ENCODE results near the gene TOM1L2.

DNA sequence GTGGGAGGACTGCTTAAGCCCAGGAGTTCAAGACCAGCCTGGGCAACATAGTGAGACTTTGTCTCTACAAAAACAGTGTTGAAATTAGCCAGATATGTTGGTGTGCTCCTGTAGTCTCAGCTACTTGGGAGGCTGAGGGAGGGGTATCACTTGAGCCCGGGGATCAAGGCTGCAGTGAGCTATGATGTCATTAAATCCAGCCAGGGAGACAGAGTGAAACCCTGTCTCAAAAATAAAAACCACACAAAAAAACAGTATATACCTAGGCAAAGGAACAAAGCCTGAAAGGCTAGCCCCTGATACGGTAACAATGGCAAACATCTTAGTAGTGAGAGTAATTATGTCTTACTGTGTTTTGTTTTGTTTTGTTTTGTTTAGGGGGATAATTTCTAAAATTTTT, 38.0 kb downstream of the TOM1L2 start:
- TF ChIP-seq, protein P1, sequence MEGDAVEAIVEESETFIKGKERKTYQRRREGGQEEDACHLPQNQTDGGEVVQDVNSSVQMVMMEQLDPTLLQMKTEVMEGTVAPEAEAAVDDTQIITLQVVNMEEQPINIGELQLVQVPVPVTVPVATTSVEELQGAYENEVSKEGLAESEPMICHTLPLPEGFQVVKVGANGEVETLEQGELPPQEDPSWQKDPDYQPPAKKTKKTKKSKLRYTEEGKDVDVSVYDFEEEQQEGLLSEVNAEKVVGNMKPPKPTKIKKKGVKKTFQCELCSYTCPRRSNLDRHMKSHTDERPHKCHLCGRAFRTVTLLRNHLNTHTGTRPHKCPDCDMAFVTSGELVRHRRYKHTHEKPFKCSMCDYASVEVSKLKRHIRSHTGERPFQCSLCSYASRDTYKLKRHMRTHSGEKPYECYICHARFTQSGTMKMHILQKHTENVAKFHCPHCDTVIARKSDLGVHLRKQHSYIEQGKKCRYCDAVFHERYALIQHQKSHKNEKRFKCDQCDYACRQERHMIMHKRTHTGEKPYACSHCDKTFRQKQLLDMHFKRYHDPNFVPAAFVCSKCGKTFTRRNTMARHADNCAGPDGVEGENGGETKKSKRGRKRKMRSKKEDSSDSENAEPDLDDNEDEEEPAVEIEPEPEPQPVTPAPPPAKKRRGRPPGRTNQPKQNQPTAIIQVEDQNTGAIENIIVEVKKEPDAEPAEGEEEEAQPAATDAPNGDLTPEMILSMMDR (IDR thresholded peaks at IDR 0.05), result no peak
- no peak for TF ChIP-seq POLR2A (IDR thresholded peaks at IDR 0.05)

Data from heart left ventricle (tissue), 13 donors.